ENCODE results near the gene RNF103.

RNF103 gene

GRCh38 chr2:86621280-86621943 lies 2.3 kb downstream of the RNF103 start:
- DNase-seq (ENCODE audit: low read depth), result no peak
- peak overlapping the region; percentile 83 for H3K4me3 ChIP-seq (ENCODE audit: control insufficient read depth, low read depth, low read length)
- TF ChIP-seq CTCF (conservative IDR thresholded peaks at IDR 0.05; ENCODE audit: control insufficient read depth, insufficient read depth, low read depth, low read length), result no peak

GRCh38 chr2:86617738-86618137 lies 5.9 kb downstream of the RNF103 start:
- TF ChIP-seq CTCF (conservative IDR thresholded peaks at IDR 0.05; ENCODE audit: control insufficient read depth, insufficient read depth, low read depth, low read length), result no peak
- no peak for DNase-seq (ENCODE audit: low read depth)
- H3K4me3 ChIP-seq (ENCODE audit: control insufficient read depth, low read depth, low read length), result no peak overlapping the region

GRCh38 chr2:86617153-86617552 lies 6.5 kb downstream of the RNF103 start:
- no peak for TF ChIP-seq CTCF (conservative IDR thresholded peaks at IDR 0.05; ENCODE audit: control insufficient read depth, insufficient read depth, low read depth, low read length)
- H3K4me3 ChIP-seq (ENCODE audit: control insufficient read depth, low read depth, low read length), result no peak overlapping the region
- no peak for DNase-seq (ENCODE audit: low read depth)

GRCh38 chr2:86616502-86616901 lies 7.2 kb downstream of the RNF103 start:
- no peak for TF ChIP-seq CTCF (conservative IDR thresholded peaks at IDR 0.05; ENCODE audit: control insufficient read depth, insufficient read depth, low read depth, low read length)

GRCh38 chr2:86615596-86615995 lies 8.1 kb downstream of the RNF103 start:
- no peak for TF ChIP-seq CTCF (conservative IDR thresholded peaks at IDR 0.05; ENCODE audit: control insufficient read depth, insufficient read depth, low read depth, low read length)
- no peak for DNase-seq (ENCODE audit: low read depth)
- H3K4me3 ChIP-seq (ENCODE audit: control insufficient read depth, low read depth, low read length), result no peak overlapping the region

More at GRCh38 chr2:86616502-86616901, 7.2 kb downstream of the RNF103 start:
- H3K4me3 ChIP-seq (ENCODE audit: control insufficient read depth, low read depth, low read length), result no peak overlapping the region
- DNase-seq (ENCODE audit: low read depth), result no peak

GRCh38 chr2:86613515-86613914 lies 10.2 kb downstream of the RNF103 start:
- no peak for DNase-seq (ENCODE audit: low read depth)
- TF ChIP-seq CTCF (conservative IDR thresholded peaks at IDR 0.05; ENCODE audit: control insufficient read depth, insufficient read depth, low read depth, low read length), result no peak
- H3K4me3 ChIP-seq (ENCODE audit: control insufficient read depth, low read depth, low read length), result no peak overlapping the region

GRCh38 chr2:86610871-86611270 lies 12.8 kb downstream of the RNF103 start:
- no peak for TF ChIP-seq CTCF (conservative IDR thresholded peaks at IDR 0.05; ENCODE audit: control insufficient read depth, insufficient read depth, low read depth, low read length)
- H3K4me3 ChIP-seq (ENCODE audit: control insufficient read depth, low read depth, low read length), result no peak overlapping the region
- no peak for DNase-seq (ENCODE audit: low read depth)

Data from fibroblast of mammary gland (primary cell).